Renal cortex interstitium (tissue), 11 donors: ENCODE results near the gene PCGF1. TPM values are rescaled to one million over a fixed set of nuclear protein-coding genes. Genes with fewer than 3 reads are reported as not detected.

Experiments
- DNase-seq, 11 donors: peaks; one replicate each; pipeline ENCODE4 v3.0.0-alpha.2; 2013; ENCODE audit warnings: low read depth in 9 of 11, low spot score in 4 of 11; ENCODE audit errors: extremely low read depth in 1 of 11
- polyA plus RNA-seq, 3 donors: library from polyadenylated mRNA; unstranded; fragments of 120-200 nt; gene quantifications; one replicate each; pipeline ENCODE4 v1.2.1, GENCODE V29; 2013; ENCODE audit not compliant: insufficient read length in 3 of 3

PCGF1 gene
- polyA plus RNA-seq, 3 donors = 23.8 to 26.5 (median 24.8) TPM

- no peak for DNase-seq
These were observed 1.8 kb downstream of the PCGF1 start for GRCh38 chr2:74505448-74506246.

- no peak for DNase-seq
These were observed 2.9 kb downstream of the PCGF1 start for GRCh38 chr2:74504591-74504990.

GRCh38 chr2:74503506-74504475, 3.7 kb downstream of the PCGF1 start:
- no peak for DNase-seq

- DNase-seq = peak in 2 of 11 donors; percentile 71
These were observed 4.6 kb downstream of the PCGF1 start for GRCh38 chr2:74502720-74503505.

- no peak for DNase-seq
These were observed 5.3 kb downstream of the PCGF1 start for GRCh38 chr2:74502147-74502719.

- DNase-seq = no peak
These were observed 6.0 kb downstream of the PCGF1 start for GRCh38 chr2:74501335-74502071.

- DNase-seq = no peak
These were observed 6.9 kb downstream of the PCGF1 start for GRCh38 chr2:74500578-74500946.

- no peak for DNase-seq
These were observed 7.4 kb downstream of the PCGF1 start for GRCh38 chr2:74499940-74500577.

GRCh38 chr2:74499267-74499939, 8.1 kb downstream of the PCGF1 start, which contains the start of gene LBX2:
Gene LBX2 (minus strand): TSS chr2:74499603. CDS start chr2:74499537, 66 bp downstream.
- no peak for DNase-seq

- no peak for DNase-seq
These were observed 8.8 kb downstream of the PCGF1 start for GRCh38 chr2:74498500-74499266.

GRCh38 chr2:74497777-74498499, 9.6 kb downstream of the PCGF1 start:
- DNase-seq = no peak

GRCh38 chr2:74496997-74497776, 10.3 kb downstream of the PCGF1 start:
- no peak for DNase-seq

- no peak for DNase-seq
These were observed 12.1 kb downstream of the PCGF1 start for GRCh38 chr2:74495440-74495839.

- no peak for DNase-seq
These were observed 13.9 kb downstream of the PCGF1 start for GRCh38 chr2:74493546-74493945.
